ENCODE measurements around the gene SLC22A4. TPM values are rescaled to one million over a fixed set of nuclear protein-coding genes. Genes with fewer than 3 reads are reported as not detected.

SLC22A4 gene
- total and polyA plus RNA-seq, 2 of the 8 experiments (the other 6 are each of a cell fraction or from before 2014, with no cell fraction given), result 0.45 to 0.60 TPM

DNA sequence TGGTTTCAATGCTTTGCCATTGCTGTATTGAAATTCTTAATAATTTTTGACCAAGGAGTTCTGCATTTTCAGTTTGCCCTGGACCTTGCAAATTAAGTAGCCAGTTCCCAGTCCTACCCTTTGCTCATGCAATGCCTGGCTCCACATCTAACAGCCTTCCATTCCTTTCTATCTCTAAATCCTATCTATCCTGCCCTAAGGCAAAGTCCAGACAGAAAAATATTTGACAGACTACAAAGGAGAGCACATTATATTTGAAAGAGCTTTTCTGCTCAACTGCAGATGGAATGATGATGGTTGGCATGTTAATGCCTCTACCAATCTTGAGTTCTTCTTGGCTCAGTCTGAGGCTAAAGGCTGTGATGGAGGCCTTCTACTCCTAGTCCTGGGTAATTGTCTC is 15.5 kb downstream of the SLC22A4 start:
- ChIA-PET CTCF (ENCODE audit: partially characterized antibody) (interaction anchor here (0.7 to 1.9 kb wide), 8 partner anchors 9 to 217 kb away, joined by 3 to 6 read pairs (median 4); no protein-coding TSS in a partner anchor), POLR2A (ENCODE audit: partially characterized antibody) (interaction anchor here (2.2 kb wide), 1 partner anchor 12 kb away, joined by 6 read pairs; no protein-coding TSS in a partner anchor)
- H4K5ac ChIP-seq (ENCODE audit: insufficient read length, low read depth, low read length), result no peak overlapping the region

More for the DNA sequence above, 15.5 kb downstream of the SLC22A4 start:
- H3K9ac ChIP-seq (replicated peaks in 1 of 4; ENCODE audit: extremely low read depth in 1 of 4, low read depth in 3 of 4, low read length in 3 of 4), result no peak overlapping the region
- no peak overlapping the region for H2AK5ac ChIP-seq (ENCODE audit: low read depth, low read length)
- no peak overlapping the region for H3K56ac ChIP-seq (replicated peaks; ENCODE audit: insufficient read length, low read depth, low read length)
- no peak overlapping the region for H3K4ac ChIP-seq (replicated peaks; ENCODE audit: insufficient read length, low read depth, low read length)
- H2BK120ac ChIP-seq (replicated peaks; ENCODE audit: low read depth, low read length), result no peak overlapping the region
- H3K36me3 ChIP-seq (ENCODE audit: control insufficient read depth in 2 of 4, insufficient read depth in 4 of 4, low read length in 3 of 4), result no peaks in the 10 kb centered on the region
- H3K23ac ChIP-seq (ENCODE audit: insufficient read length), result no peak overlapping the region
- H3K4me3 ChIP-seq (ENCODE audit: extremely low read depth in 1 of 4, insufficient read depth in 2 of 4, low read depth in 3 of 4, low read length in 4 of 4), result no peak overlapping the region
- H4K20me1 ChIP-seq (replicated peaks in 1 of 2; ENCODE audit: control insufficient read depth in 1 of 2, insufficient read depth in 2 of 2, low read length in 2 of 2), result no peaks in the 10 kb centered on the region
- no peak overlapping the region for H2BK12ac ChIP-seq (ENCODE audit: low read depth, low read length)
- H3K27me3 ChIP-seq (replicated peaks in 1 of 4; ENCODE audit: control insufficient read depth in 3 of 4, extremely low read depth in 1 of 4, insufficient read depth in 3 of 4, low read length in 3 of 4), result no peaks in the 10 kb centered on the region; a peak in 1 of 7 replicates
- H4K8ac ChIP-seq (ENCODE audit: extremely low read depth, insufficient read depth, low read length), result no peak overlapping the region
- no peaks in the 10 kb centered on the region for H3K9me3 ChIP-seq (ENCODE audit: insufficient read depth in 2 of 2, low read depth in 1 of 2, low read length in 1 of 2)
- H3K27ac ChIP-seq (ENCODE audit: low read depth, low read length), result no peak overlapping the region
- H2BK5ac ChIP-seq (ENCODE audit: low read depth, low read length), result no peak overlapping the region
- no peak overlapping the region for H3K14ac ChIP-seq (ENCODE audit: insufficient read length)
- DNase-seq (ENCODE audit: low read depth in 1 of 2, low spot score in 2 of 2) (no peak), FAIRE-seq (no peak)
- TF ChIP-seq ZNF274 (IDR thresholded peaks at IDR 0.05; ENCODE audit: borderline replicate concordance, extremely low read depth, low read length) (no peak), SIX5 (IDR thresholded peaks at IDR 0.05; ENCODE audit: low read depth, low read length) (no peak), SAP30 (IDR thresholded peaks at IDR 0.05; ENCODE audit: insufficient read depth, insufficient replicate concordance, low read length) (no peak), POLR2AphosphoS5 (IDR thresholded peaks at IDR 0.05; ENCODE audit: low read depth, low read length) (no peak), BCL11A (IDR thresholded peaks at IDR 0.05; ENCODE audit: low read depth in 2 of 2, low read length in 2 of 2) (no peak), CHD2 (IDR thresholded peaks at IDR 0.05; ENCODE audit: low read length) (no peak), TEAD4 (IDR thresholded peaks at IDR 0.05; ENCODE audit: low read depth, low read length) (no peak), RAD21 (IDR thresholded peaks at IDR 0.05 in 1 of 2, conservative IDR thresholded peaks at IDR 0.05 in 1 of 2; ENCODE audit: low read depth in 2 of 2, low read length in 2 of 2) (no peak)
- TF ChIP-seq, protein P1, sequence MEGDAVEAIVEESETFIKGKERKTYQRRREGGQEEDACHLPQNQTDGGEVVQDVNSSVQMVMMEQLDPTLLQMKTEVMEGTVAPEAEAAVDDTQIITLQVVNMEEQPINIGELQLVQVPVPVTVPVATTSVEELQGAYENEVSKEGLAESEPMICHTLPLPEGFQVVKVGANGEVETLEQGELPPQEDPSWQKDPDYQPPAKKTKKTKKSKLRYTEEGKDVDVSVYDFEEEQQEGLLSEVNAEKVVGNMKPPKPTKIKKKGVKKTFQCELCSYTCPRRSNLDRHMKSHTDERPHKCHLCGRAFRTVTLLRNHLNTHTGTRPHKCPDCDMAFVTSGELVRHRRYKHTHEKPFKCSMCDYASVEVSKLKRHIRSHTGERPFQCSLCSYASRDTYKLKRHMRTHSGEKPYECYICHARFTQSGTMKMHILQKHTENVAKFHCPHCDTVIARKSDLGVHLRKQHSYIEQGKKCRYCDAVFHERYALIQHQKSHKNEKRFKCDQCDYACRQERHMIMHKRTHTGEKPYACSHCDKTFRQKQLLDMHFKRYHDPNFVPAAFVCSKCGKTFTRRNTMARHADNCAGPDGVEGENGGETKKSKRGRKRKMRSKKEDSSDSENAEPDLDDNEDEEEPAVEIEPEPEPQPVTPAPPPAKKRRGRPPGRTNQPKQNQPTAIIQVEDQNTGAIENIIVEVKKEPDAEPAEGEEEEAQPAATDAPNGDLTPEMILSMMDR (IDR thresholded peaks at IDR 0.05; ENCODE audit: control extremely low read depth in 1 of 3, insufficient read depth in 1 of 3, low read depth in 1 of 3, low read length in 3 of 3), result no peak
- no peak overlapping the region for H2BK15ac ChIP-seq (ENCODE audit: low read length)
- no peaks in the 10 kb centered on the region for H3K4me1 ChIP-seq (replicated peaks in 1 of 4; ENCODE audit: control insufficient read depth in 3 of 4, insufficient read depth in 4 of 4, low read length in 3 of 4)
- H4K91ac ChIP-seq (replicated peaks; ENCODE audit: insufficient read length, low read length), result no peak overlapping the region
- no peaks in the 10 kb centered on the region for H3K79me2 ChIP-seq (ENCODE audit: control insufficient read depth in 1 of 2, insufficient read depth in 2 of 2, low read length in 2 of 2)
- no peak overlapping the region for H3K18ac ChIP-seq (ENCODE audit: extremely low read depth, low read length)
- no peaks in the 10 kb centered on the region for H3K23me2 ChIP-seq (ENCODE audit: low read depth, low read length)
- no peak overlapping the region for H3K4me2 ChIP-seq (ENCODE audit: insufficient read depth in 1 of 2, low read depth in 2 of 2, low read length in 2 of 2)
- no peaks in the 10 kb centered on the region for H3K79me1 ChIP-seq (ENCODE audit: low read depth, low read length)
- H2BK20ac ChIP-seq (ENCODE audit: low read length), result no peak overlapping the region
- no peak overlapping the region for H2AFZ ChIP-seq (ENCODE audit: low read length)

All from H1 (cell line).